ENCODE data around the gene MAML1.

Gene MAML1

GRCh38 chr5:179795863-179796833, 63.5 kb downstream of the MAML1 start:
- intact Hi-C loops (cut with micrococcal nuclease) = loop anchor here (5.0 kb wide), 1 partner anchor 34 kb away; no protein-coding TSS in a partner anchor
- H3K36me3 Mint-ChIP-seq (ENCODE audit: low read depth) = peaks cover 48% of the 10 kb centered on the region
- H3K4me3 Mint-ChIP-seq = peak overlapping the region; percentile 72
- H3K9me3 Mint-ChIP-seq = no peaks in the 10 kb centered on the region
- peak overlapping the region; percentile 59 for H3K27ac Mint-ChIP-seq
- H3K27me3 Mint-ChIP-seq = no peaks in the 10 kb centered on the region
- H3K4me1 Mint-ChIP-seq (ENCODE audit: low read depth) = peaks cover 52% of the 10 kb centered on the region

GRCh38 chr5:179796877-179797608, 64.4 kb downstream of the MAML1 start:
- intact Hi-C loops (cut with micrococcal nuclease) = loop anchor here (5.0 kb wide), 1 partner anchor 35 kb away; no protein-coding TSS in a partner anchor
- Mint-ChIP-seq H3K27me3 (no peaks in the 10 kb centered on the region), H3K4me3 (peak overlapping the region; percentile 55), H3K4me1 (ENCODE audit: low read depth) (peaks cover 49% of the 10 kb centered on the region), H3K27ac (peak overlapping the region; percentile 59), H3K9me3 (no peaks in the 10 kb centered on the region), H3K36me3 (ENCODE audit: low read depth) (peaks cover 57% of the 10 kb centered on the region)

- Mint-ChIP-seq H3K36me3 (ENCODE audit: low read depth) (peaks cover 64% of the 10 kb centered on the region), H3K27ac (no peak overlapping the region), H3K27me3 (no peaks in the 10 kb centered on the region), H3K4me1 (ENCODE audit: low read depth) (peaks cover 49% of the 10 kb centered on the region), H3K4me3 (no peak overlapping the region), H3K9me3 (no peaks in the 10 kb centered on the region)
- intact Hi-C loops (cut with micrococcal nuclease) = loop anchor here (5.0 kb wide), 1 partner anchor 35 kb away; no protein-coding TSS in a partner anchor
Observed at GRCh38 chr5:179797741-179798140, 65.1 kb downstream of the MAML1 start.

DNA sequence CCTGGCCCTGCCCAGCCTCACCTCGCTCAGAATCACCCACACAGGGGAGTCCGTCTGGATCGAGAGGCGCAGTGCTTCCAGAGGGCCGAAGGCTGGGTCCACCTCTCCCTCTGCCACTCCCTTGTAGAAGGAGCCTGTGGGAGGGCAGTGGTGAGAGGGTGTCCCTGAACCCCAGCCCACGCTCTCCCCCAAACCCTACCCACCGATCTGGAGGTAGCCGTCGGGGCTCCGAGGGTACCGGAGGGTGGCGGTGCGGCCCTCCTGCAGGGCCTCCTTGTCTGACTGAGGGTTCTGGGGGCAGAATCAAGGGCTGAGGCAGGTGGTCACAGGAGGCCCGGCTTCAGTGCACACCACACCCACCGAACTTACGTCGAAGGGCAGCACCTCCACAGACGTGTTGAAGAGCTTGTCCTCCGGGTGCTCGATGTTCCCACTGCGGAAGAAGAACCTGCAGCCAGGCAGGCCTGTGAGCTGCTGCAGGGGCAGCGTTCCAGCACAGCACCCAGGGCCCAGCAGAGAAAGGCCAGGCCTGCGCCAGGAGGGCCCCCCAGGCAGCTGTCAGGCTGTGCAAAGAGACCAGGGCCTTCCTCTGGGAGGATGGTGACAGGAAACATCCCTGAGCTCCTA, 65.6 kb downstream of the MAML1 start:
- H3K4me1 Mint-ChIP-seq (ENCODE audit: low read depth) = peaks cover 49% of the 10 kb centered on the region

DNA sequence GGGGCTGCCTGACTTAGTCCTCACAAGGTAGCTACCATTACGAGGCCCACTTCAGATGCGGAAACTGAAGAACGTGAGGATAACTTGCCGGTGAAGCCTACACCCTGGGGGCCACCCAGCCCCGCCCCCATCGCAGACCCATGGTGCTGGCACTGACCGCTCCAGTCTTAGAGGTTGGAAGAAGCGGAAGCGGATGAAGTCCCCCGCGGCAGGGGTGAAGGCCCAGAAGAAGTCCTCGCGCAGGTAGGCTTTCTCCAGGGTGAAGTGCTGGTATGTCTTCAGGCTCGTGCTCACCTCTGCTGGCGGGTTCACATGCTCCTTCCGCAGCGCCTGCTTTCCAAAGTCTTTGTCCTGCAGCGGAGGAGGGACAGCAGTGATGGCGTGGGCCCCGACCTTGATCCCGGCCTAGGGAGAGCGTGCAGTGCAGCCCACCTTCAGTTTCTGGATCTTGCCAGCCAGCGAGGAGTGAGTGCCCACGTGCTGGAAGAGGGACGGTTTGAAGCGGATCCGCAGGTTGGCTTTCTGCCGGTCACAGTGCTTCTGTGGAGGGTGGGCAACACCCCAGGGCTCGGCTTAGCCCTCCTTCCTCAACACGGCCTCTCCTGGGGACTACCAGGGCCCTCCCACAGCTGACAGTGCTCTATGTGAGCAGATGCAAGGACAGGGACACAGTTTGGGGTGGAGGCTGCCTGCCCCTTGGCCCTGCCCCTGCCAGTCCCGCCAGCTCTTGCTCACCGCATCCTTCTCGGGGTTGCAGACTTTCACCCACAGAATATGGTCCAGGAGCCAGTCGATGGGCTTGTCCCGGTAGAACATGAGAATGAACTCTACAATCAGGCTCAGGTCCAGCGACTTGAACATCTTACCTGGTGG, 66.4 kb downstream of the MAML1 start:
- intact Hi-C loops (cut with micrococcal nuclease) = loop anchor here (5.0 kb wide), 1 partner anchor 37 kb away; no protein-coding TSS in a partner anchor
- Mint-ChIP-seq H3K27me3 (no peaks in the 10 kb centered on the region), H3K36me3 (ENCODE audit: low read depth) (peaks cover 64% of the 10 kb centered on the region), H3K4me1 (ENCODE audit: low read depth) (peaks cover 49% of the 10 kb centered on the region), H3K4me3 (no peak overlapping the region), H3K27ac (no peak overlapping the region), H3K9me3 (no peaks in the 10 kb centered on the region)

More for the DNA sequence above, 65.6 kb downstream of the MAML1 start:
- Mint-ChIP-seq H3K36me3 (ENCODE audit: low read depth) (peaks cover 64% of the 10 kb centered on the region), H3K4me3 (no peak overlapping the region), H3K27ac (no peak overlapping the region), H3K27me3 (no peaks in the 10 kb centered on the region), H3K9me3 (no peaks in the 10 kb centered on the region)
- intact Hi-C loops (cut with micrococcal nuclease) = loop anchor here (5.0 kb wide), 1 partner anchor 36 kb away; no protein-coding TSS in a partner anchor

- Mint-ChIP-seq H3K27ac (no peak overlapping the region), H3K27me3 (no peaks in the 10 kb centered on the region), H3K4me3 (no peak overlapping the region), H3K9me3 (no peaks in the 10 kb centered on the region), H3K4me1 (ENCODE audit: low read depth) (peaks cover 49% of the 10 kb centered on the region), H3K36me3 (ENCODE audit: low read depth) (peaks cover 64% of the 10 kb centered on the region)
- intact Hi-C loops (cut with micrococcal nuclease) = loop anchor here (5.0 kb wide), 1 partner anchor 37 kb away; no protein-coding TSS in a partner anchor
Observed at GRCh38 chr5:179799644-179799973, 67.0 kb downstream of the MAML1 start.

- Mint-ChIP-seq H3K4me1 (ENCODE audit: low read depth) (peaks cover 49% of the 10 kb centered on the region), H3K36me3 (ENCODE audit: low read depth) (peaks cover 66% of the 10 kb centered on the region), H3K9me3 (no peaks in the 10 kb centered on the region), H3K27me3 (no peaks in the 10 kb centered on the region), H3K4me3 (no peak overlapping the region), H3K27ac (no peak overlapping the region)
- intact Hi-C loops (cut with micrococcal nuclease) = loop anchor here (5.0 kb wide), 2 partner anchors 107 to 292 kb away; partner anchors contain the start of gene TBC1D9B
Observed at GRCh38 chr5:179800071-179800695, 67.6 kb downstream of the MAML1 start.

- Mint-ChIP-seq H3K9me3 (no peaks in the 10 kb centered on the region), H3K27me3 (no peaks in the 10 kb centered on the region), H3K27ac (no peak overlapping the region), H3K36me3 (ENCODE audit: low read depth) (peaks cover 71% of the 10 kb centered on the region), H3K4me3 (no peak overlapping the region), H3K4me1 (ENCODE audit: low read depth) (peaks cover 50% of the 10 kb centered on the region)
- intact Hi-C loops (cut with micrococcal nuclease) = loop anchor here (5.0 kb wide), 2 partner anchors 107 to 292 kb away; partner anchors contain the start of gene TBC1D9B
Observed at GRCh38 chr5:179800696-179801201, 68.1 kb downstream of the MAML1 start.

DNA sequence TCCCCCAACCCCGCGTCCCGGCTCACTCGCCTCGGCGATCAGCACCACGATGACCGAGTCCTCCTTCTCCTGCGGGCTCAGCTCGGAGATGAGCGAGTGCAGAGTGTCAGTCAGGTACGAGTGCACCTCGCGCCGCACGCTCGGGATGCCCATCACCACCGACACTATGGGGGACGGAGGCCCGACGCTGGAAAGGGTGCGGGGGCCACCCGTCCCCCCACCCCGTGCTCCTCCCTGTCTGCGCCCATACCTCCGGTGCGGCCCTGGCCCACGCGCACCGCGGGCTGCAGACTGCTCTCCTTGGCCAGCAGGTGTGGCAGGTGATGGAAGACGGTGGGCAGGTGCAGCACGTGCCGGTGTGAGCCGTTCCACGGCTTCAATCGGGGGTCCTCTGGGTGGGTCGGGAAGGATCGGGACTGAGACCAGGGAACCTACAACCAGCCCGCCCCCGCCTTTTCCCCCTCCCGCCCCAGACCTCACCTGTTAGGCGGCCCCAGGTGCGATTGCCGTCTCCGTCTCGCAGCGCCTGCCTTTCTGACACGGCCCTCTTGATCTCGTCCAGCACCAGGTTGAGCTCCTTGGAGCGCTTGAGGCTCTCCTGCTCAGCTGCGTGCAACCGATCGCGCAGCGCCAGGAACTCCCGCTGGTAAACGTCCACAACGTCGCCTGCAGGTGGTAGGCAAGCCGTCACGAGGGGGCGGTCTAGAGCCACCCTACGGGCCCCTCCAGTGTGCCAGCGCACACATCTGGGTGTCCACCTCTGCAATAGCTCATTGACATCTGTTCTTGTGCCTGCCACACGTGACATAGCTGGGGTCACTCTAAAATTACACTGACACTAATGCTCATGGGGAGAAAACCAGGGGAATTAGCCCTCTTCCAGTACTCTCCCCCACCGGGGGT, 68.9 kb downstream of the MAML1 start:
- Mint-ChIP-seq H3K4me1 (ENCODE audit: low read depth) (peaks cover 49% of the 10 kb centered on the region), H3K27ac (no peak overlapping the region), H3K36me3 (ENCODE audit: low read depth) (peaks cover 69% of the 10 kb centered on the region), H3K9me3 (no peaks in the 10 kb centered on the region), H3K27me3 (no peaks in the 10 kb centered on the region), H3K4me3 (no peak overlapping the region)
- intact Hi-C loops (cut with micrococcal nuclease) = loop anchor here (5.0 kb wide), 2 partner anchors 106 to 291 kb away; partner anchors contain the start of gene TBC1D9B

GRCh38 chr5:179802207-179802883, 69.7 kb downstream of the MAML1 start:
- H3K27me3 Mint-ChIP-seq = no peaks in the 10 kb centered on the region
- peaks cover 42% of the 10 kb centered on the region for H3K4me1 Mint-ChIP-seq (ENCODE audit: low read depth)
- H3K9me3 Mint-ChIP-seq = no peaks in the 10 kb centered on the region
- H3K4me3 Mint-ChIP-seq = no peak overlapping the region
- H3K36me3 Mint-ChIP-seq (ENCODE audit: low read depth) = peaks cover 62% of the 10 kb centered on the region
- intact Hi-C loops (cut with micrococcal nuclease) = loop anchor here (5.0 kb wide), 2 partner anchors 105 to 290 kb away; partner anchors contain the start of gene TBC1D9B
- no peak overlapping the region for H3K27ac Mint-ChIP-seq

DNA sequence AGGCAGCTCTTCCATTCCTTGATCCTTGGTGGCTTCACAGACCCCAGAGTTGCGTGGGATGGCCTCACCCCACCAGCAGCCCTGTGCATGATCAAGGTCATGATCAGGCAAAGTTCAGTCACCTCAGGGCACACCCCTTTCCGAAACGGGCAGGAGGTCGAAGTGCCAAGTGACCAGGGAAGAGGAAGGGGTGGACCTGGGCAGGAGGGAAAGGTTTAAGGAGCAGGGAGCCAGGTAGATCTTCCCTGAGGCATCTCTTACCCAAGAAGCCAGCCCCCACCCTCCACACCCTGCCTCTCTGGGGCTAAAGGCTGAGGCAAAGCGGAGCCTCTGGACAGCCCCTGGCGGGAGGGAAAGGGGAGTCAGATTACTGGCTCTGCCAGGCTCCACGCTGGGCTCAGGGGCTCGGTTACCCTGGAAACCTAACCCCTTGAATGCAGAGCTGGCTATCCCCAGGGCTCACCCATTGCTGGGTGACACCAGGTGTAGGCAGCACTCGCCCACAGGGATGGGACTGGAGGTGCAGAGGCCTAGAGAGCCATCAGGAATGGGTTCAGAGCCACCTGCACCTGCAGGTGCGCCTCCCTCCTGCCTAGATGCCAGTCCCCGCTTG, 70.4 kb downstream of the MAML1 start:
- no peak overlapping the region for H3K4me3 Mint-ChIP-seq
- peak overlapping the region; percentile 60 for H3K27ac Mint-ChIP-seq

More for the DNA sequence above, 70.4 kb downstream of the MAML1 start:
- Mint-ChIP-seq H3K9me3 (no peaks in the 10 kb centered on the region), H3K36me3 (ENCODE audit: low read depth) (peaks cover 54% of the 10 kb centered on the region), H3K27me3 (no peaks in the 10 kb centered on the region), H3K4me1 (ENCODE audit: low read depth) (peaks cover 48% of the 10 kb centered on the region)
- intact Hi-C loops (cut with micrococcal nuclease) = loop anchor here (5.0 kb wide), 2 partner anchors 104 to 289 kb away; partner anchors contain the start of gene TBC1D9B

All from dendritic cell treated with granulocyte-macrophage colony-stimulating factor and Interleukin-4, amounts not matched to agents 40 ng/mL and 50 ng/mL, for 4 days (primary cell).